ENCODE data around the gene AIPL1.

DNA sequence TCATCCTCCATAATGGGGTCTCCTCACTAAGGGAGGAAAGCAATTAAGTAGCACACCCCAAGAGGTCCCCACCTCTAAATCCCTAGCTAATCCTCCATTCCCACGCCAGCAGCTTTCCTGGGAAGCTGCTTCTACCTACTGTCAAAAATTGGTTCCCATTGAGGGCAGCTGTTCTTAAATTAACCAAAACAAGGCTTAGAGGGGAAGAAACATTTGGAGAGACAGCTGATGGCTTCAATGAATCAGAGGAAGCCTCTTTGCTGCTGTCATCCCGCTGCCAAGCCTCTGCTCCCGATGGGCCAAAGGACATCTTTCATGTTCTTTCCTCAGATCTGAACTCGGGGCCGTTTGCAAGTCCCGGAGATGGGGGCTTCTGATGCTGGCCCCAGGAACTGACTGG, 26.6 kb downstream of the AIPL1 start:
- TF ChIP-seq, protein P1, sequence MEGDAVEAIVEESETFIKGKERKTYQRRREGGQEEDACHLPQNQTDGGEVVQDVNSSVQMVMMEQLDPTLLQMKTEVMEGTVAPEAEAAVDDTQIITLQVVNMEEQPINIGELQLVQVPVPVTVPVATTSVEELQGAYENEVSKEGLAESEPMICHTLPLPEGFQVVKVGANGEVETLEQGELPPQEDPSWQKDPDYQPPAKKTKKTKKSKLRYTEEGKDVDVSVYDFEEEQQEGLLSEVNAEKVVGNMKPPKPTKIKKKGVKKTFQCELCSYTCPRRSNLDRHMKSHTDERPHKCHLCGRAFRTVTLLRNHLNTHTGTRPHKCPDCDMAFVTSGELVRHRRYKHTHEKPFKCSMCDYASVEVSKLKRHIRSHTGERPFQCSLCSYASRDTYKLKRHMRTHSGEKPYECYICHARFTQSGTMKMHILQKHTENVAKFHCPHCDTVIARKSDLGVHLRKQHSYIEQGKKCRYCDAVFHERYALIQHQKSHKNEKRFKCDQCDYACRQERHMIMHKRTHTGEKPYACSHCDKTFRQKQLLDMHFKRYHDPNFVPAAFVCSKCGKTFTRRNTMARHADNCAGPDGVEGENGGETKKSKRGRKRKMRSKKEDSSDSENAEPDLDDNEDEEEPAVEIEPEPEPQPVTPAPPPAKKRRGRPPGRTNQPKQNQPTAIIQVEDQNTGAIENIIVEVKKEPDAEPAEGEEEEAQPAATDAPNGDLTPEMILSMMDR (IDR thresholded peaks at IDR 0.05) = no peak
- no peak for TF ChIP-seq POLR2A (IDR thresholded peaks at IDR 0.05)

All from lower leg skin (tissue), 3 donors.